ENCODE results near the gene RFX4.

DNA sequence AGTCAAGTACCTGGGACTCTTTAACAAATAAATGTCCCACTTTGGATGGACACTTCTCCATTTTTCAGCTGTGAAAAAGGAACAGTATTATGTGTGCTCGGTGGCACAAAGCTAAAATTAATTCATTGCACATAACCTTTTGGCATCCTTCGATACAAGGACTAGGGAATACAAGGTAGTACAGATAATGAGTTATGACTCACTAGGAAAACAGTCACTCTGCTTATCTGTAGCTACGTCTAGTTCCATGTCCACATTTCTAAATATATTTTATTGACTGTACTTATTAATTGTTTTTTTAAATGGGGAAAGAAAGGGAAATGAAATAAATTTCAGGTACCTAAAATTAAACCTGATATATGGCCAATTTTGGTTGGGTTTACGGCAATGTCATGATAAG is 156.5 kb downstream of the RFX4 start:
- TF ChIP-seq, protein P1, sequence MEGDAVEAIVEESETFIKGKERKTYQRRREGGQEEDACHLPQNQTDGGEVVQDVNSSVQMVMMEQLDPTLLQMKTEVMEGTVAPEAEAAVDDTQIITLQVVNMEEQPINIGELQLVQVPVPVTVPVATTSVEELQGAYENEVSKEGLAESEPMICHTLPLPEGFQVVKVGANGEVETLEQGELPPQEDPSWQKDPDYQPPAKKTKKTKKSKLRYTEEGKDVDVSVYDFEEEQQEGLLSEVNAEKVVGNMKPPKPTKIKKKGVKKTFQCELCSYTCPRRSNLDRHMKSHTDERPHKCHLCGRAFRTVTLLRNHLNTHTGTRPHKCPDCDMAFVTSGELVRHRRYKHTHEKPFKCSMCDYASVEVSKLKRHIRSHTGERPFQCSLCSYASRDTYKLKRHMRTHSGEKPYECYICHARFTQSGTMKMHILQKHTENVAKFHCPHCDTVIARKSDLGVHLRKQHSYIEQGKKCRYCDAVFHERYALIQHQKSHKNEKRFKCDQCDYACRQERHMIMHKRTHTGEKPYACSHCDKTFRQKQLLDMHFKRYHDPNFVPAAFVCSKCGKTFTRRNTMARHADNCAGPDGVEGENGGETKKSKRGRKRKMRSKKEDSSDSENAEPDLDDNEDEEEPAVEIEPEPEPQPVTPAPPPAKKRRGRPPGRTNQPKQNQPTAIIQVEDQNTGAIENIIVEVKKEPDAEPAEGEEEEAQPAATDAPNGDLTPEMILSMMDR (IDR thresholded peaks at IDR 0.05): no peak
- TF ChIP-seq POLR2A (IDR thresholded peaks at IDR 0.05): no peak

Data from esophagus squamous epithelium (tissue), 4 donors.